Mesenchymal stem cell (in vitro differentiated cells and primary cell): ENCODE results near the gene CYP2A13.

Experiments
- DNase-seq: peaks from one replicate; pipeline ENCODE4 v3.0.0-alpha.2; 2013
- H2AFZ ChIP-seq: one replicate; pipeline ENCODE4 v1.6.1; 2013; ENCODE audit warnings: low read depth, mild to moderate bottlenecking, control low read depth, inconsistent platforms, low read length, moderate library complexity
- H2AK5ac ChIP-seq: 2 replicates; pipeline ENCODE4 v1.6.1; 2013; ENCODE audit warnings: low read length, moderate library complexity, mild to moderate bottlenecking, inconsistent platforms; ENCODE audit not compliant: severe bottlenecking
- H2BK120ac ChIP-seq: one replicate; pipeline ENCODE4 v1.6.1; 2013; ENCODE audit warnings: low read depth, mild to moderate bottlenecking, inconsistent platforms, low read length, moderate library complexity
- H2BK12ac ChIP-seq, 2 experiments: one replicate each; pipeline ENCODE4 v1.6.1; 2013; ENCODE audit warnings: inconsistent platforms in 2 of 2, low read length in 2 of 2, mild to moderate bottlenecking in 2 of 2, moderate library complexity in 2 of 2, control low read depth in 1 of 2
- H2BK15ac ChIP-seq: one replicate; pipeline ENCODE4 v1.6.1; 2013; ENCODE audit warnings: mild to moderate bottlenecking, low read depth, inconsistent platforms; ENCODE audit not compliant: poor library complexity, severe bottlenecking
- H2BK5ac ChIP-seq: 2 replicates; pipeline ENCODE4 v1.6.1; 2013; ENCODE audit warnings: low read depth, mild to moderate bottlenecking, low read length, control low read depth, inconsistent platforms; ENCODE audit not compliant: poor library complexity, severe bottlenecking
- H3K14ac ChIP-seq, 2 experiments: one replicate each; pipeline ENCODE4 v1.6.1; 2013; ENCODE audit warnings: inconsistent platforms in 2 of 2, low read length in 2 of 2, control low read depth in 1 of 2, mild to moderate bottlenecking in 1 of 2, moderate library complexity in 1 of 2
- H3K18ac ChIP-seq, 2 experiments: one replicate each; pipeline ENCODE4 v1.6.1; 2013; ENCODE audit warnings: inconsistent platforms in 2 of 2, low read length in 2 of 2, control low read depth in 1 of 2, low read depth in 1 of 2, mild to moderate bottlenecking in 1 of 2
- H3K23ac ChIP-seq, 2 experiments: one replicate each; pipeline ENCODE4 v1.6.1; 2013; ENCODE audit warnings: inconsistent platforms in 2 of 2, low read length in 2 of 2, mild to moderate bottlenecking in 2 of 2, moderate library complexity in 2 of 2, control low read depth in 1 of 2
- H3K27ac ChIP-seq: 2 replicates; pipeline ENCODE4 v1.5.1; 2013; ENCODE audit warnings: mild to moderate bottlenecking, moderate library complexity, low read length, control low read depth, inconsistent platforms; ENCODE audit not compliant: poor library complexity, severe bottlenecking
- H3K27me3 ChIP-seq, 2 experiments: 2 replicates each; pipeline versions ENCODE4 v1.6.1 to v1.7.0; 2013; ENCODE audit warnings: low read length in 2 of 2, mild to moderate bottlenecking in 2 of 2, moderate library complexity in 2 of 2, control low read depth in 1 of 2, inconsistent platforms in 1 of 2; ENCODE audit not compliant: control insufficient read depth in 1 of 2, insufficient read depth in 1 of 2
- H3K36me3 ChIP-seq, 2 experiments: 2 replicates each; pipeline versions ENCODE4 v1.6.1 to v1.7.0; 2013; ENCODE audit warnings: low read length in 2 of 2, control low read depth in 1 of 2, inconsistent platforms in 1 of 2, low read depth in 1 of 2, mild to moderate bottlenecking in 1 of 2; ENCODE audit not compliant: insufficient read depth in 2 of 2, control insufficient read depth in 1 of 2
- H3K4ac ChIP-seq, 2 experiments: one replicate each; pipeline ENCODE4 v1.6.1; 2013; ENCODE audit warnings: inconsistent platforms in 2 of 2, low read length in 2 of 2, mild to moderate bottlenecking in 2 of 2, moderate library complexity in 2 of 2, control low read depth in 1 of 2, low read depth in 1 of 2
- H3K4me1 ChIP-seq: 2 replicates; pipeline ENCODE4 v1.6.1; 2013; ENCODE audit warnings: low read depth, low read length, control low read depth; ENCODE audit not compliant: control insufficient read depth, insufficient read depth
- H3K4me2 ChIP-seq: 2 replicates; pipeline ENCODE4 v1.6.1; 2013; ENCODE audit warnings: low read length, mild to moderate bottlenecking, inconsistent platforms; ENCODE audit not compliant: poor library complexity, severe bottlenecking
- H3K4me3 ChIP-seq, 2 experiments: 2 replicates each; pipeline versions ENCODE4 v1.5.1 to v1.7.0; 2013; ENCODE audit warnings: low read length in 2 of 2, mild to moderate bottlenecking in 2 of 2, control low read depth in 1 of 2, low read depth in 1 of 2; ENCODE audit not compliant: insufficient read depth in 1 of 2
- H3K79me1 ChIP-seq: replicated peaks from 2 replicates; pipeline ENCODE4 v1.6.1; 2013; ENCODE audit warnings: mild to moderate bottlenecking, control low read depth, low read length, inconsistent platforms; ENCODE audit not compliant: poor library complexity, severe bottlenecking
- H3K9ac ChIP-seq: 2 replicates; pipeline ENCODE4 v1.7.0; 2013; ENCODE audit warnings: mild to moderate bottlenecking, low read length, moderate library complexity
- H3K9me3 ChIP-seq: 2 replicates; pipeline ENCODE4 v1.7.0; 2013; ENCODE audit warnings: mild to moderate bottlenecking, low read length; ENCODE audit not compliant: control insufficient read depth
- H4K8ac ChIP-seq: one replicate; pipeline ENCODE4 v1.6.1; 2013; ENCODE audit warnings: inconsistent platforms, mild to moderate bottlenecking, low read length, moderate library complexity
- H4K91ac ChIP-seq: one replicate; pipeline ENCODE4 v1.6.1; 2013; ENCODE audit warnings: mild to moderate bottlenecking, low read length, inconsistent platforms
- WGBS: methylation state at CpG from one replicate; pipeline ENCODE4 v1.1.7; 2013; ENCODE audit warnings: mixed read lengths; 5-methylcytosine and 5-hydroxymethylcytosine counted together

CYP2A13 gene

GRCh38 chr19:41106177-41106576, 17.9 kb downstream of the CYP2A13 start:
- Histone ChIP-seq H3K36me3 (no peaks in the 10 kb centered on the region), H3K27ac (no peak overlapping the region), H3K9me3 (no peaks in the 10 kb centered on the region), H3K4me1 (no peaks in the 10 kb centered on the region), H3K14ac (no peak overlapping the region), H3K27me3 (peaks cover under 1 to 5% of the 10 kb centered on the region in 2 experiments), H2AFZ (no peak overlapping the region), H2BK5ac (no peak overlapping the region), H3K4me2 (no peak overlapping the region), H2BK120ac (no peak overlapping the region), H3K4ac (no peak overlapping the region), H3K79me1 (no peaks in the 10 kb centered on the region), H2BK15ac (no peak overlapping the region), H3K9ac (no peak overlapping the region), H3K18ac (no peak overlapping the region), H2BK12ac (no peak overlapping the region), H3K23ac (no peak overlapping the region), H3K4me3 (no peak overlapping the region), H4K8ac (no peak overlapping the region), H2AK5ac (no peak overlapping the region), H4K91ac (no peak overlapping the region)
- DNase-seq = no peak
- WGBS = 64% methylated on average over 2 of the region's 3 CpGs

GRCh38 chr19:41111296-41111695, 23.0 kb downstream of the CYP2A13 start:
- Histone ChIP-seq H3K9me3 (no peaks in the 10 kb centered on the region), H4K8ac (no peak overlapping the region), H2BK120ac (no peak overlapping the region), H3K14ac (no peak overlapping the region), H3K4me1 (no peaks in the 10 kb centered on the region), H2AFZ (no peak overlapping the region), H3K27ac (no peak overlapping the region), H3K4ac (no peak overlapping the region), H2AK5ac (no peak overlapping the region), H3K18ac (no peak overlapping the region), H3K27me3 (peaks cover 14 to 21% of the 10 kb centered on the region in 2 experiments), H2BK15ac (no peak overlapping the region), H3K9ac (no peak overlapping the region), H3K79me1 (no peaks in the 10 kb centered on the region), H3K4me2 (no peak overlapping the region), H2BK12ac (no peak overlapping the region), H4K91ac (no peak overlapping the region), H3K36me3 (no peaks in the 10 kb centered on the region), H2BK5ac (no peak overlapping the region), H3K4me3 (no peak overlapping the region), H3K23ac (no peak overlapping the region)
- WGBS = 85% methylated on average over 9 of the region's 9 CpGs
- no peak for DNase-seq

- H3K27me3 ChIP-seq = peaks cover 14 to 26% of the 10 kb centered on the region in 2 experiments
- H3K4me2 ChIP-seq = no peak overlapping the region
- H3K9ac ChIP-seq = no peak overlapping the region
- H3K4ac ChIP-seq = no peak overlapping the region
- H4K91ac ChIP-seq = no peak overlapping the region
- no peak overlapping the region for H2AFZ ChIP-seq
- H2BK5ac ChIP-seq = no peak overlapping the region
- no peak overlapping the region for H2BK15ac ChIP-seq
- no peak overlapping the region for H2BK120ac ChIP-seq
- no peak overlapping the region for H3K23ac ChIP-seq
- no peaks in the 10 kb centered on the region for H3K36me3 ChIP-seq
- no peak for DNase-seq
- H3K14ac ChIP-seq = no peak overlapping the region
- H3K4me1 ChIP-seq = no peaks in the 10 kb centered on the region
- no peaks in the 10 kb centered on the region for H3K79me1 ChIP-seq
- H3K18ac ChIP-seq = no peak overlapping the region
- H2AK5ac ChIP-seq = no peak overlapping the region
- H3K4me3 ChIP-seq = no peak overlapping the region
- H3K9me3 ChIP-seq = no peaks in the 10 kb centered on the region
- H2BK12ac ChIP-seq = no peak overlapping the region
- no peak overlapping the region for H4K8ac ChIP-seq
- no peak overlapping the region for H3K27ac ChIP-seq
- 86% methylated on average over 4 of the region's 5 CpGs for WGBS
Measured at GRCh38 chr19:41111750-41112295, 23.6 kb downstream of the CYP2A13 start.

GRCh38 chr19:41112728-41113290, 24.6 kb downstream of the CYP2A13 start:
- no peak overlapping the region for H2AK5ac ChIP-seq
- no peak overlapping the region for H4K91ac ChIP-seq
- no peak overlapping the region for H4K8ac ChIP-seq
- H3K4ac ChIP-seq = no peak overlapping the region
- H3K4me1 ChIP-seq = no peaks in the 10 kb centered on the region
- H3K79me1 ChIP-seq = no peaks in the 10 kb centered on the region
- H2BK15ac ChIP-seq = no peak overlapping the region
- no peak overlapping the region for H2BK12ac ChIP-seq
- no peak overlapping the region for H3K14ac ChIP-seq
- H3K18ac ChIP-seq = no peak overlapping the region
- H2BK5ac ChIP-seq = no peak overlapping the region
- no peak overlapping the region for H3K27ac ChIP-seq
- H3K9ac ChIP-seq = no peak overlapping the region
- H3K4me3 ChIP-seq = no peak overlapping the region
- peaks cover 14 to 28% of the 10 kb centered on the region in 2 experiments for H3K27me3 ChIP-seq
- H3K9me3 ChIP-seq = no peaks in the 10 kb centered on the region
- no peak for DNase-seq
- no peaks in the 10 kb centered on the region for H3K36me3 ChIP-seq
- H3K4me2 ChIP-seq = no peak overlapping the region
- WGBS = 73% methylated on average over 6 of the region's 7 CpGs
- no peak overlapping the region for H2BK120ac ChIP-seq
- no peak overlapping the region for H3K23ac ChIP-seq
- H2AFZ ChIP-seq = no peak overlapping the region
